Measurements from ENCODE around the gene TCF4.

The TCF4 gene

DNA sequence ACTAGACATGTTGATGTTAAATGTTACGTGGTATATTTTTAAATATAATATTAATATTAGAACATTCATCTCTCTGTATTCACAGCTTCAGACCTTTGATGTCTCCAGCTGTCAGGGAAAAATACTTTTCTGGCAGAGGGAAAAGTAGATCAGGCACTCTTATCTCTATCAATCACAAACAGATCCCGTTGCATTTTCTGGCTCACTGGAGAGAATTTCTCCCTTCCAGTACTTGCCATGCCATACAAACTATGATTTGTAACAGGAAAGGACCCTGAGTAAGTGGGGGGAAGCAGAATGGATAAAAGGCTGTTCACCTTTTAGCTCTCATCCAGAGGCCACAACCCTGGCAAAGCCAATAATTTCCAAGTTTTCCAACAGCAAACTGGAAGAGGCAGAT lies 158.0 kb downstream of the TCF4 start:
- Histone ChIP-seq H3K36me3 (ENCODE audit: insufficient read depth, low read length) (no peaks in the 10 kb centered on the region), H3K4me1 (ENCODE audit: insufficient read depth, low read length) (peaks cover 18% of the 10 kb centered on the region), H3K9me3 (ENCODE audit: low read length) (no peaks in the 10 kb centered on the region), H3K4me3 (ENCODE audit: low read depth in 1 of 2, low read length in 2 of 2) (no peak overlapping the region), H3K27me3 (ENCODE audit: control insufficient read depth in 1 of 2, insufficient read depth in 2 of 2, low read length in 2 of 2) (no peaks in the 10 kb centered on the region), H3K9ac (ENCODE audit: low read length) (no peak overlapping the region), H3K27ac (ENCODE audit: low read depth, low read length) (no peak overlapping the region)

- H3K4me1 ChIP-seq (ENCODE audit: insufficient read depth, low read length) = peaks cover 6% of the 10 kb centered on the region
- no peaks in the 10 kb centered on the region for H3K36me3 ChIP-seq (ENCODE audit: insufficient read depth, low read length)
- H3K4me3 ChIP-seq (ENCODE audit: low read depth in 1 of 2, low read length in 2 of 2) = no peak overlapping the region
- H3K27ac ChIP-seq (ENCODE audit: low read depth, low read length) = no peak overlapping the region
- H3K27me3 ChIP-seq (ENCODE audit: control insufficient read depth in 1 of 2, insufficient read depth in 2 of 2, low read length in 2 of 2) = no peaks in the 10 kb centered on the region
- no peak overlapping the region for H3K9ac ChIP-seq (ENCODE audit: low read length)
- H3K9me3 ChIP-seq (ENCODE audit: low read length) = no peaks in the 10 kb centered on the region
These were observed 160.0 kb downstream of the TCF4 start for GRCh38 chr18:55427951-55428350.

DNA sequence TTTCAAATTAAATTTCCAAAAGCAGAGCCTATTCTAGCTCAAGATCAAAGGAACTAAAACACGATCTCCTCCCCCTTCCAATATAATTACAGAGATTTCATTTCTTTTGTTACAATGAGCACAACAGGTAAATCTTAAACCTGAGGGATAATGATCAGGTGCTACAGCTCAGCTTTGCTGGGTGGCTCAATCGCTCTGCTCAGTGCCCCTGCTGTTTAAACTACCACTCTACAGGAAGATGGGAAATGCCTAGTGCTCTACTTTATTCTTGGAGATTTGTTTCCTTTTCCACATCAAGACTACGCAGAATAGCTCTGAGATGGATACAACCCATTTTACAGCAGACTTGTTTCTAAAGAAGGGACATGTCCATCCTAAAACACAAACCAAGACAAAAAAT lies 162.3 kb downstream of the TCF4 start:
- H3K36me3 ChIP-seq (ENCODE audit: insufficient read depth, low read length) = no peaks in the 10 kb centered on the region
- H3K9ac ChIP-seq (ENCODE audit: low read length) = no peak overlapping the region
- no peaks in the 10 kb centered on the region for H3K27me3 ChIP-seq (ENCODE audit: control insufficient read depth in 1 of 2, insufficient read depth in 2 of 2, low read length in 2 of 2)
- no peak overlapping the region for H3K27ac ChIP-seq (ENCODE audit: low read depth, low read length)
- no peak overlapping the region for H3K4me3 ChIP-seq (ENCODE audit: low read depth in 1 of 2, low read length in 2 of 2)
- H3K9me3 ChIP-seq (ENCODE audit: low read length) = no peaks in the 10 kb centered on the region
- H3K4me1 ChIP-seq (ENCODE audit: insufficient read depth, low read length) = peaks cover 4% of the 10 kb centered on the region

GRCh38 chr18:55422456-55423180 lies 165.4 kb downstream of the TCF4 start:
- H3K4me1 ChIP-seq (ENCODE audit: insufficient read depth, low read length) = peaks cover 7% of the 10 kb centered on the region
- H3K9ac ChIP-seq (ENCODE audit: low read length) = no peak overlapping the region
- H3K27ac ChIP-seq (ENCODE audit: low read depth, low read length) = peak overlapping the region; percentile 1
- no peaks in the 10 kb centered on the region for H3K27me3 ChIP-seq (ENCODE audit: control insufficient read depth in 1 of 2, insufficient read depth in 2 of 2, low read length in 2 of 2)
- peak overlapping the region in 1 of 2 donors; percentile 56 for H3K4me3 ChIP-seq (ENCODE audit: low read depth in 1 of 2, low read length in 2 of 2)
- H3K36me3 ChIP-seq (ENCODE audit: insufficient read depth, low read length) = no peaks in the 10 kb centered on the region
- H3K9me3 ChIP-seq (ENCODE audit: low read length) = no peaks in the 10 kb centered on the region

DNA sequence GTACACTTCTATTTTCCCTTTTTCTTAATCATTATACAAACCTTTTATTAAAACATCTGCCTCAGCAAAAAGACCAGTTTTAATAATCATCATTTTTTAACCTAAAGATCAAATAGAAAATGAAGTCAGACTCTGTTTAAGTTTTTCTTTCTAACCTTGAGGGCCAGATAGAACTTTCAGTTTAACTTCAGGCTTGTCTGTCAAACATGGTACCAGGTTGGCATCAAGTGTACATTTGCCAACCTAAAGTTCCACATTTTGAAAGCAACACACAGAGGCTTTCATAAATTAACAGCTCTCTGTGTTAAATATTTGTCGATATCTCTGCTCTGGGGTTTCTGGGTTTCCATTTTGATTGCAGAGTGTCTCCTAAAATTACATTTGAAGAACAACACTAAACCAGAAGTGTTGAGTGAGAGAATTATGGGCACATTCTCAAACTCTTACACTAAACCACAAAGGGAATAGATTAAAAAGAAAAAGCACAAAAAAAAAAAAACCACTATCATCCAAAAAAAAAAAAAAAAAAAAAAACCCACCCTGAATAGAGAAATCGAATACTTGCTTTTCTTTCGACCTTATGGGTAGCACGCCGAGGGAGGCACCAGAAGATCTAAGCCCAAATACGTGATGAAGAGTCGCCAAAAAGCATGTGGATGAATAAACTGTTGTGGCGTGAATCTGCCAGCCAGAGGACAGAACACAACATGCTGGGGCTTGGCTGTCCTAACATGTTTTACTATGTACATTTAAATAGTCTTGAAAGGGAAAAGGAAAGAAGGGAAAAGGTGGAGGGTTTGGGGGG lies 166.2 kb downstream of the TCF4 start:
- H3K9ac ChIP-seq (ENCODE audit: low read length) = no peak overlapping the region
- no peaks in the 10 kb centered on the region for H3K36me3 ChIP-seq (ENCODE audit: insufficient read depth, low read length)

DNA sequence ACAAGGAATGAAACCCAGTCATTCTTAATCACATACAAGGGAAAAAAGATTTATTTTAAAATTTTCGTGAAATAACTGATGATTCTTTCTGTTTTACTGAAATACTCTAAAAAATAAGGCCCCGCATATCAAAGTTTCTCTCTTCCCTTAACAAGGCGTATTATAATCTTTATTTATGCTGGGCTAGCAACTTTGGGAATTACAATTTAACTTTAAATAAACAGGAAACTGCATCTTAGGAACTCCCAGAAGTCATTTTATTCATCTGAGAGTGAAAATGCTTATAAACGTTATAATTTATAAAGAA lies 166.7 kb downstream of the TCF4 start:
- Histone ChIP-seq H3K4me3 (ENCODE audit: low read depth in 1 of 2, low read length in 2 of 2) (peak overlapping the region; percentile 4 to 56), H3K27ac (ENCODE audit: low read depth, low read length) (no peak overlapping the region), H3K9ac (ENCODE audit: low read length) (no peak overlapping the region), H3K4me1 (ENCODE audit: insufficient read depth, low read length) (peaks cover 14% of the 10 kb centered on the region), H3K9me3 (ENCODE audit: low read length) (no peaks in the 10 kb centered on the region), H3K36me3 (ENCODE audit: insufficient read depth, low read length) (no peaks in the 10 kb centered on the region), H3K27me3 (ENCODE audit: control insufficient read depth in 1 of 2, insufficient read depth in 2 of 2, low read length in 2 of 2) (no peaks in the 10 kb centered on the region)

More for the DNA sequence above, 166.2 kb downstream of the TCF4 start:
- Histone ChIP-seq H3K4me3 (ENCODE audit: low read depth in 1 of 2, low read length in 2 of 2) (peak overlapping the region; percentile 4 to 56), H3K27ac (ENCODE audit: low read depth, low read length) (peak overlapping the region; percentile 63), H3K4me1 (ENCODE audit: insufficient read depth, low read length) (peaks cover 8% of the 10 kb centered on the region), H3K27me3 (ENCODE audit: control insufficient read depth in 1 of 2, insufficient read depth in 2 of 2, low read length in 2 of 2) (no peaks in the 10 kb centered on the region), H3K9me3 (ENCODE audit: low read length) (no peaks in the 10 kb centered on the region)

DNA sequence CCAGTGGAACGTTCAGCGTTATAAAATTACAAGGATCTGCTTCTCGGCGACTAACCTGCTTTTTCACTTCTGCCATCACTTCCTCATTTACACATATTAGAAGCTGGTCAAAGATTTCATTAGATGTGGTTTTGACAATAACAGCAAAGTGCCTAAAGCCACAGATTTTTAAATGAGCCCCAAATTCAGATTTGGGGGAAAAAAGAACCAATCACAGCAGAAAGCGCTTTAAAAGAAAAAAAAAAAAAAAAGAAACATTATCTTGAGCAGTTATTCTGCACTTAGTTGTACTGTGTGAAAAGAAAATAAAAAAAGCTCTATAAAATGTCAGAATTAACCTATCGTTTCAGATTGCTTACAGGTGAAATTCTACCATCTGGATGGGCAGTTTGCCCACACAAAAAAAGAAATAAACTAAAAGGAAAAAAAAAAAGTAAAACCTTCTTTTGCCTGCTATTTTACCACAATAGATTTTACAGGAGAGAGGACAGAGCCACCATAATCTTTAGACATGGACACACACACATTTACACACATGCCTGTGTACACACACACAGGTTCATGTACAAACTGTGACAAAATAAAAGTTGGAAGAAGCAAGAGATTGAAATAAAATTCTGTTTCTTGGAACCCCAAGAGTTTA lies 167.2 kb downstream of the TCF4 start:
- Histone ChIP-seq H3K27ac (ENCODE audit: low read depth, low read length) (peak overlapping the region; percentile 14), H3K36me3 (ENCODE audit: insufficient read depth, low read length) (no peaks in the 10 kb centered on the region), H3K9ac (ENCODE audit: low read length) (no peak overlapping the region), H3K4me1 (ENCODE audit: insufficient read depth, low read length) (peaks cover 18% of the 10 kb centered on the region), H3K9me3 (ENCODE audit: low read length) (no peaks in the 10 kb centered on the region), H3K27me3 (ENCODE audit: control insufficient read depth in 1 of 2, insufficient read depth in 2 of 2, low read length in 2 of 2) (no peaks in the 10 kb centered on the region), H3K4me3 (ENCODE audit: low read depth in 1 of 2, low read length in 2 of 2) (peak overlapping the region in 1 of 2 donors; percentile 9)

GRCh38 chr18:55419947-55420664 lies 167.9 kb downstream of the TCF4 start:
- Histone ChIP-seq H3K9ac (ENCODE audit: low read length) (no peak overlapping the region), H3K9me3 (ENCODE audit: low read length) (no peaks in the 10 kb centered on the region), H3K4me1 (ENCODE audit: insufficient read depth, low read length) (peaks cover 18% of the 10 kb centered on the region), H3K27ac (ENCODE audit: low read depth, low read length) (peak overlapping the region; percentile 14), H3K4me3 (ENCODE audit: low read depth in 1 of 2, low read length in 2 of 2) (peak overlapping the region in 1 of 2 donors; percentile 9), H3K36me3 (ENCODE audit: insufficient read depth, low read length) (no peaks in the 10 kb centered on the region), H3K27me3 (ENCODE audit: control insufficient read depth in 1 of 2, insufficient read depth in 2 of 2, low read length in 2 of 2) (no peaks in the 10 kb centered on the region)

GRCh38 chr18:55419132-55419946 lies 168.7 kb downstream of the TCF4 start:
- no peaks in the 10 kb centered on the region for H3K27me3 ChIP-seq (ENCODE audit: control insufficient read depth in 1 of 2, insufficient read depth in 2 of 2, low read length in 2 of 2)

DNA sequence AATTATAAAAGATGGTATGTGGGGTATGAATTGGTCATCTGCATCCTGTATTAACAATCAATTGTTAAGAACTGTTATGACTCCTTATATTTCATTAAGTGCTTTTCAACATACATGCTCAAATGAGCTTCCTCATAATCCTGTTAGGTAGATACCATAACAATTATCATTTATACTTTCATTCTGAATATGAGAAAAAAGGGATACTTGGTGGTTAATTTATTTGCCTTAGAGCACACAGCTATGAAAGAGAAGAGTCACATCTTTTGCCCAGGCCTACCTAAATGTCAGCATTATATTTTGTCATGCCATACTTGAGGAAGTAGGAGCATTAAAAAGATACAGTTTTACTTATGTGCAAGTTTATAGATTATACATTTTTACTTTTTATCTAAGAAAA lies 169.6 kb downstream of the TCF4 start:
- Histone ChIP-seq H3K27me3 (ENCODE audit: control insufficient read depth in 1 of 2, insufficient read depth in 2 of 2, low read length in 2 of 2) (no peaks in the 10 kb centered on the region), H3K36me3 (ENCODE audit: insufficient read depth, low read length) (no peaks in the 10 kb centered on the region), H3K4me3 (ENCODE audit: low read depth in 1 of 2, low read length in 2 of 2) (no peak overlapping the region), H3K4me1 (ENCODE audit: insufficient read depth, low read length) (peaks cover 18% of the 10 kb centered on the region), H3K27ac (ENCODE audit: low read depth, low read length) (no peak overlapping the region), H3K9ac (ENCODE audit: low read length) (no peak overlapping the region), H3K9me3 (ENCODE audit: low read length) (no peaks in the 10 kb centered on the region)

More at GRCh38 chr18:55419132-55419946, 168.7 kb downstream of the TCF4 start:
- H3K9me3 ChIP-seq (ENCODE audit: low read length) = no peaks in the 10 kb centered on the region
- no peak overlapping the region for H3K27ac ChIP-seq (ENCODE audit: low read depth, low read length)
- peaks cover 18% of the 10 kb centered on the region for H3K4me1 ChIP-seq (ENCODE audit: insufficient read depth, low read length)
- no peaks in the 10 kb centered on the region for H3K36me3 ChIP-seq (ENCODE audit: insufficient read depth, low read length)
- no peak overlapping the region for H3K4me3 ChIP-seq (ENCODE audit: low read depth in 1 of 2, low read length in 2 of 2)
- H3K9ac ChIP-seq (ENCODE audit: low read length) = no peak overlapping the region

Measured in muscle layer of colon (tissue), 2 donors.